ENCODE measurements around the gene DND1.
"Not testable (repeated sequence)": the region's sequence is repeated elsewhere in the genome, so short reads cannot be mapped to it uniquely, and the experiment has no call there.

DND1 gene

GRCh38 chr5:140631036-140631417 is 42.3 kb downstream of the DND1 start:
- DNase-seq (ENCODE audit: low read depth in 2 of 2): no peak

GRCh38 chr5:140630292-140631035 is 42.9 kb downstream of the DND1 start:
- no peak for DNase-seq (ENCODE audit: low read depth in 2 of 2)

GRCh38 chr5:140628711-140629110 is 44.7 kb downstream of the DND1 start:
- no peak for DNase-seq (ENCODE audit: low read depth in 2 of 2)

DNA sequence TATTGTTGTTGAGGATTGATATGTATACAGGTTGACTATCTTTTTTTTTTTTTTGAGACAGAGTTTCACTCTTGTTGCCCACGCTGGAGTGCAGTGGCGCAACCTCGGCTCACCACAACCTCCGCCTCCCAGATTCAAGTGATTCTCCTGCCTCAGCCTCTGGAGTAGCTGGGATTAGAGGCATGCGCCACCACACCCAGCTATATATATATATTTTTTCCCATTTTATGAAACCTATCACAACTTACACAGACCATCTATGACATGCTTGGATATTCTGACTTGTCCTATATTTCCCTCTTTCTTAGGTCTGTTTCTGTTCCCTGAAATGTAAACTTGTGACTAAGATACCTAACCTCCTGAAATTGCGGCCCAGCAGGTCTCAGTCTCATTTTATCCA is 45.4 kb downstream of the DND1 start:
- no peak for DNase-seq (ENCODE audit: low read depth in 2 of 2)

- DNase-seq (ENCODE audit: low read depth in 2 of 2): not testable (repeated sequence)
Measured at GRCh38 chr5:140624886-140625285, 48.5 kb downstream of the DND1 start.

DNA sequence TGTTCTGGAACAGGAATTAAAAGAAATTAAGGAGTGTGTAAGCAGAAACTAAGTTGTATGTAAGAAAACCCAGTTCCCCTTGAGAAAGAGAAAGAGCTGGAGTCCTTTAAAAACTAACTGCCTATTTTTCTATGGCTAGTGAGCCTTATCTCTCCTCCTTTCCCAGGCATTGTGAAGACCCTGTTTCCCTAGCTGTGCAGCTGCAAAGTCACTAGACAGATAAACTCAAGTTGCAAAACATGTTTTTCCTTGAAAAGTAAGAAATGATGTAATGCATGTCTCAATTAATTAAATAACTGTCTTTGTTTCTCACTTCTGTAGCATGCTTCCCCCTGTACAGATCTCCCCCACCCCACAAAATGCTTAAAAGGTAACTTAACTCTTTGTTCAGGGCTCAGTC is 50.3 kb downstream of the DND1 start:
- DNase-seq (ENCODE audit: low read depth in 2 of 2): not testable (repeated sequence)

GRCh38 chr5:140622301-140622700 is 51.1 kb downstream of the DND1 start:
- no peak for DNase-seq (ENCODE audit: low read depth in 2 of 2)

Measured in fibroblast of skin of left quadriceps (primary cell).